OCI-LY1 (cell line): ENCODE results near the gene USP10.

Experiments used
- H2AFZ ChIP-seq: fragments of 200-600 bp; sonication (generic), shearing (Covaris generic); 2 replicates; pipeline ENCODE4 v1.6.0; 2014; ENCODE audit warnings: antibody characterized with exemption, mild to moderate bottlenecking, low read length
- H3F3A ChIP-seq: fragments of 200-600 bp; sonication (generic), shearing (Covaris generic); 2 replicates; pipeline ENCODE4 v1.6.0; 2014; ENCODE audit warnings: mild to moderate bottlenecking, antibody characterized with exemption, low read length, moderate library complexity; ENCODE audit not compliant: insufficient read depth
- H3K27ac ChIP-seq: fragments of 200-600 bp; sonication (generic); 2 replicates; pipeline ENCODE4 v1.5.1; 2014; ENCODE audit warnings: low read length, mixed run types, mild to moderate bottlenecking, low read depth; ENCODE audit not compliant: poor library complexity, severe bottlenecking
- H3K27me3 ChIP-seq: fragments of 200-600 bp; sonication (generic); 2 replicates; pipeline ENCODE4 v1.6.0; 2014; ENCODE audit warnings: antibody characterized with exemption, mild to moderate bottlenecking, low read length, moderate library complexity; ENCODE audit not compliant: insufficient read depth
- H3K36me3 ChIP-seq: fragments of 200-600 bp; sonication (generic); 2 replicates; pipeline ENCODE4 v1.6.1; 2014; ENCODE audit warnings: mild to moderate bottlenecking, antibody characterized with exemption, low read length, moderate library complexity, mixed read lengths; ENCODE audit not compliant: insufficient read depth
- H3K4me1 ChIP-seq: fragments of 200-600 bp; sonication (generic); 2 replicates; pipeline ENCODE4 v1.5.1; 2014; ENCODE audit warnings: mild to moderate bottlenecking, low read length, moderate library complexity; ENCODE audit not compliant: insufficient read depth, severe bottlenecking
- H3K4me2 ChIP-seq: fragments of 200-600 bp; sonication (generic), shearing (Covaris generic); 2 replicates; pipeline ENCODE4 v1.6.1; 2014; ENCODE audit warnings: low read length
- H3K4me3 ChIP-seq: fragments of 200-600 bp; sonication (generic); 2 replicates; pipeline ENCODE4 v1.5.1; 2014; ENCODE audit warnings: low read length, low read depth, mild to moderate bottlenecking, mixed read lengths; ENCODE audit not compliant: poor library complexity, severe bottlenecking
- H3K79me2 ChIP-seq: fragments of 200-600 bp; shearing (Covaris generic); 2 replicates; pipeline ENCODE4 v1.6.1; 2016; ENCODE audit warnings: mixed run types, low read length, mixed read lengths; ENCODE audit not compliant: insufficient read depth
- H3K9ac ChIP-seq: fragments of 200-600 bp; sonication (generic), shearing (Covaris generic); 2 replicates; pipeline ENCODE4 v1.6.1; 2014; ENCODE audit warnings: mild to moderate bottlenecking, low read length, mixed read lengths
- H3K9me2 ChIP-seq: fragments of 200-600 bp; sonication (generic), shearing (Covaris generic); 2 replicates; pipeline ENCODE4 v1.6.1; 2014; ENCODE audit warnings: low read depth, mild to moderate bottlenecking, low read length, mixed read lengths
- H3K9me3 ChIP-seq: fragments of 200-600 bp; shearing (Covaris generic); 2 replicates; pipeline ENCODE4 v1.6.1; 2014; ENCODE audit warnings: low read length, mixed read lengths
- H4K20me1 ChIP-seq: fragments of 200-600 bp; sonication (generic), shearing (Covaris generic); 2 replicates; pipeline ENCODE4 v1.6.0; 2016; ENCODE audit warnings: mild to moderate bottlenecking, low read length; ENCODE audit not compliant: insufficient read depth
- EZH2 ChIP-seq: fragments of 200-600 bp; sonication (generic), shearing (Covaris generic); IDR thresholded peaks from 2 replicates; pipeline ENCODE4 v1.8.0; 2017; ENCODE audit warnings: borderline replicate concordance, mixed run types, mild to moderate bottlenecking, antibody characterized with exemption, low read length, moderate library complexity, mixed read lengths
- TF ChIP-seq, protein P1 (sequence below): fragments of 200-600 bp; sonication (generic), shearing (Covaris generic); IDR thresholded peaks from 2 replicates; pipeline ENCODE4 v1.5.1; 2017; ENCODE audit warnings: mild to moderate bottlenecking, antibody characterized with exemption, low read length, moderate library complexity, mixed read lengths

USP10 gene

DNA sequence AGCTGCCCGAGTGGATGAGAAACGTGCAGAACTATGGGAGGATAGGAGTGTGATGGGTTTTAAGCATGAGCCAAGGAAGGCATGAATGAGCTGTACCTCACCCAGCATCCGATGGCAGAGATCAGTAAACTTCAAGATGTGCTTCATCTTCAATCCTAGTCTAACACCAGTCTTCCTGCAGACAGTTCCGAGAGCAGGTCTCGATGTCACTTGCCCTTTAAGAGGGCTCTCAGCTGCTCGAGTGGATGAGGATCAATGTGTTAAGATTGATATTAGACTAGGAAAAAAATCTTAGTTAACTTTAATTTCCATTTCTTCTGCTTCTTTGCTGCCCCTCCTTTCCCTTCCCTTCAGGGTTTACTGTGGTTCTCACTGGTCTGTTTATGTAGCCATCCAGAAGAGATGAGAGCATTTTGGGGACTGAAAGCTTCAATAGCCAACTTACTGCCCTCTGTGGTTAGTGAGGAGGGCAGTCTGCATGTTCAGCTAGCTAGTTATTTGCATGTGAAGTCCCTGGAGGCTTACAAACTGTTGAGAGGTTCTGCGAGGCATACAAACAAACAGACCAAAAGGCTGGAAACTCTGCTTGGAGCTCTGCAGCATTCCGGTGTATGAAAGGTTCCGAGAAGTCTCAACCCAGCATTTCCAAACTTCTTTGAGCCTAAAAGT is 36.2 kb upstream of the USP10 start:
- Histone ChIP-seq H3K4me3 (peak overlapping the region; percentile 7), H3K4me1 (peaks cover 21% of the 10 kb centered on the region), H3K27me3 (no peaks in the 10 kb centered on the region), H3F3A (no peaks in the 10 kb centered on the region), H3K9ac (no peak overlapping the region; the same call in 1 of the 2 replicates), H3K9me3 (no peaks in the 10 kb centered on the region), H3K4me2 (peak overlapping the region; percentile 30), H3K9me2 (no peaks in the 10 kb centered on the region), H2AFZ (no peak overlapping the region), H4K20me1 (no peaks in the 10 kb centered on the region), H3K27ac (peak overlapping the region; percentile 22), H3K79me2 (no peaks in the 10 kb centered on the region), H3K36me3 (peaks cover 51% of the 10 kb centered on the region)
- TF ChIP-seq, protein P1, sequence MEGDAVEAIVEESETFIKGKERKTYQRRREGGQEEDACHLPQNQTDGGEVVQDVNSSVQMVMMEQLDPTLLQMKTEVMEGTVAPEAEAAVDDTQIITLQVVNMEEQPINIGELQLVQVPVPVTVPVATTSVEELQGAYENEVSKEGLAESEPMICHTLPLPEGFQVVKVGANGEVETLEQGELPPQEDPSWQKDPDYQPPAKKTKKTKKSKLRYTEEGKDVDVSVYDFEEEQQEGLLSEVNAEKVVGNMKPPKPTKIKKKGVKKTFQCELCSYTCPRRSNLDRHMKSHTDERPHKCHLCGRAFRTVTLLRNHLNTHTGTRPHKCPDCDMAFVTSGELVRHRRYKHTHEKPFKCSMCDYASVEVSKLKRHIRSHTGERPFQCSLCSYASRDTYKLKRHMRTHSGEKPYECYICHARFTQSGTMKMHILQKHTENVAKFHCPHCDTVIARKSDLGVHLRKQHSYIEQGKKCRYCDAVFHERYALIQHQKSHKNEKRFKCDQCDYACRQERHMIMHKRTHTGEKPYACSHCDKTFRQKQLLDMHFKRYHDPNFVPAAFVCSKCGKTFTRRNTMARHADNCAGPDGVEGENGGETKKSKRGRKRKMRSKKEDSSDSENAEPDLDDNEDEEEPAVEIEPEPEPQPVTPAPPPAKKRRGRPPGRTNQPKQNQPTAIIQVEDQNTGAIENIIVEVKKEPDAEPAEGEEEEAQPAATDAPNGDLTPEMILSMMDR: no peak
- TF ChIP-seq EZH2: no peak

DNA sequence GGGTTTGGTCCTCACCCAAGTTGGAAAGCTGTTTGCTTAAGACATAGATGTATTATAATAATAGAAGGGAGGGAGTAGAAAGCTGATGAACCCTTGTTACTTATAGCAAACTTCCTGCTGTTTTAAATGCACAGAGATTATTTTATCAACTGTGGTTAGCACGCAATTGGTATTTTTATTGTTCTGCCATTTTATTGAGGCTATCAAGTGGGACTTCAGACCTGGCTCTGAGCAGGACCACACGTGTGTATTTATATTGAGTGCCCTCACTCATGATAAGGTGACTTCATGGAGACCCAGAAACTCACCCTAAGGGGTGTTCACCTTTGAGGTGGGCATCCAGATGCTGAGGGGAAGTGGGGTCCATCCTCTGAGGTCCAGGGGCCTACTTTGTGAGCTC is 34.4 kb upstream of the USP10 start:
- Histone ChIP-seq H3K27ac (no peak overlapping the region), H3K27me3 (no peaks in the 10 kb centered on the region), H4K20me1 (no peaks in the 10 kb centered on the region), H3K4me2 (no peak overlapping the region), H3F3A (no peaks in the 10 kb centered on the region), H2AFZ (no peak overlapping the region), H3K79me2 (no peaks in the 10 kb centered on the region), H3K36me3 (peaks cover 38% of the 10 kb centered on the region), H3K9me2 (no peaks in the 10 kb centered on the region), H3K4me1 (peaks cover 21% of the 10 kb centered on the region), H3K9ac (no peak overlapping the region), H3K9me3 (no peaks in the 10 kb centered on the region), H3K4me3 (no peak overlapping the region)
- TF ChIP-seq EZH2: no peak
- TF ChIP-seq, protein P1: no peak

DNA sequence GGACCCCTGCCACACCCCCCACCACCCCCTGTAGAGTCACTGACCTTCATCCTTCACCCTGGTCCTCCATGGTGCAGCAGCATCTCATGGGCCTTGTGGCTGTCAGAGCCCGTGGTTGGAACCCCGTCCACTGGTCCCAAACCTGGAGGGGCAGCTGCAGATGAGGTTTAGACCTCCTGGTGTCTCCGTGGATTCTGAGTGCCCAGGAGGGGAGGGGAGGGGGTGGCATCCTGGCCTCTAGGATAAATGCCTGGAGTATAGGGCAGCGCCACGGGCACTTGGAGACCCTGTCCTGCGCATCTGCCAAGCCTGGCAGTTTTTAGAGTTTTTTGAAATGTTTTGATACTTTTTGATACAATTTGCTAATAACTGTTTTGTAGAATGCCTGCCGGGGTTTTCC is 34.0 kb upstream of the USP10 start:
- Histone ChIP-seq H3K9ac (no peak overlapping the region), H3F3A (no peaks in the 10 kb centered on the region), H3K79me2 (no peaks in the 10 kb centered on the region), H4K20me1 (no peaks in the 10 kb centered on the region), H3K36me3 (peaks cover 38% of the 10 kb centered on the region), H3K4me2 (no peak overlapping the region), H3K4me3 (no peak overlapping the region), H3K9me3 (no peaks in the 10 kb centered on the region), H3K27me3 (no peaks in the 10 kb centered on the region), H3K4me1 (peaks cover 21% of the 10 kb centered on the region), H2AFZ (no peak overlapping the region), H3K27ac (no peak overlapping the region), H3K9me2 (no peaks in the 10 kb centered on the region)
- TF ChIP-seq, protein P1: no peak
- TF ChIP-seq EZH2: no peak
